ENCODE results near the gene GPR160. TPM values are rescaled to one million over a fixed set of nuclear protein-coding genes. Genes with fewer than 3 reads are reported as not detected.

Gene GPR160
- total and polyA plus RNA-seq, 9 of the 15 experiments (the other 6 are each of a cell fraction or from before 2014, with no cell fraction given) = 1.3 to 10.5 (median 8.3) TPM

DNA sequence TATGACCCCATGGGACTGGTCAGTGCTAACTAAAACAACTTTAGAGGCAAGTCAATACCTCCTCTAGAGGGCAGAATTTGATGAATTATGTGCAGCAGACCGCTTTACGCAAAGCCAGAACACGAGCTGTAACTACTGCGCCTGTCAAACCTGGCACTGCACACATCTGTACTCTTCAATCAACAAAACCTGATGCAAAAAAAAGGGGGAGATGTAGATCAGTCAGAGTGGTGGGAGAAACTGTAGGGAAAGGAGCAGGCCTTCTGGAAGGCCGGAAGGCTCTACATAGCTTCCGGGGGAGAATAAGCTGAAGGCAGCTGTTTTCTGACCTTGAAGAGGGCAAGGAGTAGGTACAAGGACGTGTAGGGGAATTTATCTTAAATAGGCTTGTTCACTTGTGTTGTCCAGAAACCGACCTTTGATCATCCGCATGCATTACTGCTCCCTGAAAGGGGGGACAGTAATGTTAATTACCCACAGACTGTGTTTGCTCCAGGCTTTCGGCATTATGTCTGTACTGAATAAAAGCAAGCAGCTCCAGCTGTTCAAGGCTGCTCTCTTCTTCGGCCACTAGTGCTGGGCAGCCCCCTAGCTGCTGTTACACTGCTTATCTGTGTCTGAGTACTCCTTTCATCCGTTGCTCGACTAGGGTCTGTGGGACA is 41.0 kb downstream of the GPR160 start (continued):
- no peak for TF ChIP-seq PTBP1 (IDR thresholded peaks at IDR 0.05; ENCODE audit: low read depth, low read length)
- no peak for TF ChIP-seq NEUROD1 (IDR thresholded peaks at IDR 0.05; ENCODE audit: borderline replicate concordance, low read depth, low read length, partially characterized antibody)
- no peak for TF ChIP-seq KDM1A (IDR thresholded peaks at IDR 0.05)
- TF ChIP-seq NCOA6 (IDR thresholded peaks at IDR 0.05) = no peak
- no peak for TF ChIP-seq HNRNPUL1 (IDR thresholded peaks at IDR 0.05; ENCODE audit: low read length)
- no peak for TF ChIP-seq NFE2L1 (tag; IDR thresholded peaks at IDR 0.05; ENCODE audit: borderline replicate concordance, low read depth)
- TF ChIP-seq WHSC1 (IDR thresholded peaks at IDR 0.05; ENCODE audit: low read length) = no peak
- no peak for TF ChIP-seq NR4A1 (CRISPR knock-in tag; IDR thresholded peaks at IDR 0.05)
- TF ChIP-seq NR4A1 (tag; IDR thresholded peaks at IDR 0.05) = no peak
- TF ChIP-seq NONO (IDR thresholded peaks at IDR 0.05; ENCODE audit: low read depth in 2 of 2, low read length in 1 of 2) = no peak
- no peak for TF ChIP-seq ZNF134 (CRISPR knock-in tag; conservative IDR thresholded peaks at IDR 0.05)
- TF ChIP-seq, protein P1, sequence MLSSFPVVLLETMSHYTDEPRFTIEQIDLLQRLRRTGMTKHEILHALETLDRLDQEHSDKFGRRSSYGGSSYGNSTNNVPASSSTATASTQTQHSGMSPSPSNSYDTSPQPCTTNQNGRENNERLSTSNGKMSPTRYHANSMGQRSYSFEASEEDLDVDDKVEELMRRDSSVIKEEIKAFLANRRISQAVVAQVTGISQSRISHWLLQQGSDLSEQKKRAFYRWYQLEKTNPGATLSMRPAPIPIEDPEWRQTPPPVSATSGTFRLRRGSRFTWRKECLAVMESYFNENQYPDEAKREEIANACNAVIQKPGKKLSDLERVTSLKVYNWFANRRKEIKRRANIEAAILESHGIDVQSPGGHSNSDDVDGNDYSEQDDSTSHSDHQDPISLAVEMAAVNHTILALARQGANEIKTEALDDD (IDR thresholded peaks at IDR 0.05) = 0 out of 2 replicates have a peak, but pooled peaks have one; percentile 12
- TF ChIP-seq, protein P2, sequence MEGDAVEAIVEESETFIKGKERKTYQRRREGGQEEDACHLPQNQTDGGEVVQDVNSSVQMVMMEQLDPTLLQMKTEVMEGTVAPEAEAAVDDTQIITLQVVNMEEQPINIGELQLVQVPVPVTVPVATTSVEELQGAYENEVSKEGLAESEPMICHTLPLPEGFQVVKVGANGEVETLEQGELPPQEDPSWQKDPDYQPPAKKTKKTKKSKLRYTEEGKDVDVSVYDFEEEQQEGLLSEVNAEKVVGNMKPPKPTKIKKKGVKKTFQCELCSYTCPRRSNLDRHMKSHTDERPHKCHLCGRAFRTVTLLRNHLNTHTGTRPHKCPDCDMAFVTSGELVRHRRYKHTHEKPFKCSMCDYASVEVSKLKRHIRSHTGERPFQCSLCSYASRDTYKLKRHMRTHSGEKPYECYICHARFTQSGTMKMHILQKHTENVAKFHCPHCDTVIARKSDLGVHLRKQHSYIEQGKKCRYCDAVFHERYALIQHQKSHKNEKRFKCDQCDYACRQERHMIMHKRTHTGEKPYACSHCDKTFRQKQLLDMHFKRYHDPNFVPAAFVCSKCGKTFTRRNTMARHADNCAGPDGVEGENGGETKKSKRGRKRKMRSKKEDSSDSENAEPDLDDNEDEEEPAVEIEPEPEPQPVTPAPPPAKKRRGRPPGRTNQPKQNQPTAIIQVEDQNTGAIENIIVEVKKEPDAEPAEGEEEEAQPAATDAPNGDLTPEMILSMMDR (IDR thresholded peaks at IDR 0.05 in 2 of 3, conservative IDR thresholded peaks at IDR 0.05 in 1 of 3; ENCODE audit: insufficient read depth in 2 of 3, low read depth in 1 of 3, low read length in 3 of 3) = peak; percentile 34 to 42 (median 36); a peak in 5 of 6 replicates
- TF ChIP-seq NFYB (IDR thresholded peaks at IDR 0.05; ENCODE audit: extremely low read depth, insufficient read length) = no peak
- TF ChIP-seq, protein P3, sequence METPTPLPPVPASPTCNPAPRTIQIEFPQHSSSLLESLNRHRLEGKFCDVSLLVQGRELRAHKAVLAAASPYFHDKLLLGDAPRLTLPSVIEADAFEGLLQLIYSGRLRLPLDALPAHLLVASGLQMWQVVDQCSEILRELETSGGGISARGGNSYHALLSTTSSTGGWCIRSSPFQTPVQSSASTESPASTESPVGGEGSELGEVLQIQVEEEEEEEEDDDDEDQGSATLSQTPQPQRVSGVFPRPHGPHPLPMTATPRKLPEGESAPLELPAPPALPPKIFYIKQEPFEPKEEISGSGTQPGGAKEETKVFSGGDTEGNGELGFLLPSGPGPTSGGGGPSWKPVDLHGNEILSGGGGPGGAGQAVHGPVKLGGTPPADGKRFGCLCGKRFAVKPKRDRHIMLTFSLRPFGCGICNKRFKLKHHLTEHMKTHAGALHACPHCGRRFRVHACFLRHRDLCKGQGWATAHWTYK (CRISPR knock-in tag; IDR thresholded peaks at IDR 0.05) = no peak
- no peak for TF ChIP-seq GABPB2 (CRISPR knock-in tag; conservative IDR thresholded peaks at IDR 0.05)
- TF ChIP-seq SAFB (IDR thresholded peaks at IDR 0.05; ENCODE audit: borderline replicate concordance, low read depth, low read length) = no peak
- no peak for TF ChIP-seq ARID2 (IDR thresholded peaks at IDR 0.05)
- TF ChIP-seq ZNF431 (CRISPR knock-in tag; IDR thresholded peaks at IDR 0.05) = no peak
- no peak for TF ChIP-seq ZC3H4 (CRISPR knock-in tag; IDR thresholded peaks at IDR 0.05; ENCODE audit: borderline replicate concordance)
- TF ChIP-seq ZNF589 (CRISPR knock-in tag; IDR thresholded peaks at IDR 0.05; ENCODE audit: low read depth) = no peak
- TF ChIP-seq SIX5 (IDR thresholded peaks at IDR 0.05; ENCODE audit: borderline replicate concordance in 1 of 2, insufficient read depth in 1 of 2, low read depth in 1 of 2, low read length in 2 of 2) = no peak
- TF ChIP-seq SRF (CRISPR knock-in tag; IDR thresholded peaks at IDR 0.05) = no peak
- TF ChIP-seq, protein P4, sequence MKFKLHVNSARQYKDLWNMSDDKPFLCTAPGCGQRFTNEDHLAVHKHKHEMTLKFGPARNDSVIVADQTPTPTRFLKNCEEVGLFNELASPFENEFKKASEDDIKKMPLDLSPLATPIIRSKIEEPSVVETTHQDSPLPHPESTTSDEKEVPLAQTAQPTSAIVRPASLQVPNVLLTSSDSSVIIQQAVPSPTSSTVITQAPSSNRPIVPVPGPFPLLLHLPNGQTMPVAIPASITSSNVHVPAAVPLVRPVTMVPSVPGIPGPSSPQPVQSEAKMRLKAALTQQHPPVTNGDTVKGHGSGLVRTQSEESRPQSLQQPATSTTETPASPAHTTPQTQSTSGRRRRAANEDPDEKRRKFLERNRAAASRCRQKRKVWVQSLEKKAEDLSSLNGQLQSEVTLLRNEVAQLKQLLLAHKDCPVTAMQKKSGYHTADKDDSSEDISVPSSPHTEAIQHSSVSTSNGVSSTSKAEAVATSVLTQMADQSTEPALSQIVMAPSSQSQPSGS (CRISPR knock-in tag; IDR thresholded peaks at IDR 0.05) = no peak

Data from K562 (cell line).